ENCODE data around the gene NT5DC1. TPM values are rescaled to one million over a fixed set of nuclear protein-coding genes. Genes with fewer than 3 reads are reported as not detected.

NT5DC1 gene
- total and polyA plus RNA-seq, 10 donors = 7.4 to 47.5 (median 13.6) TPM

DNA sequence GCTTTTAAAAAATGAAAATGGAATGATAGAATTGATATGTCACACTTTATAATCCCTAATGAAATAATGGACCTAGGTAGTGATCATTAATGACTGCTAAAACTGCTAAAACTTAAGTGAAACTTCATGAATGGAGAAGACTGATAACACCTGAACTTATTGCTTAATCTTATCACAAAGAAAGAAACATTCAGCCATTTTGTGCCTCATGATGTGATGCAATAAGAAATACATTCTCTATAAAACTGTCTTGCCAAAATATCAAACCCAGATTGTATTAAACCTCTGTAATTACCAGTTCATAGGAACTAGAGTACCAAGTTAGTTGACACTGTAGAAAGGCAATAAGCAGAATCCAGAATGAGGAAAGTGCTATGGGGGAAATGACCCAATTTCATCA lies 79.7 kb downstream of the NT5DC1 start:
- Histone ChIP-seq H3K27ac (no peak overlapping the region), H3K4me3 (no peak overlapping the region), H3K27me3 (replicated peaks in 1 of 7) (no peaks in the 10 kb centered on the region), H3K9me3 (peaks cover 0 to 16% (median 8%) of the 10 kb centered on the region in 8 donors), H3K4me1 (no peaks in the 10 kb centered on the region), H3K36me3 (peaks cover 0 to 12% (median 0%) of the 10 kb centered on the region in 6 donors)
- intact Hi-C loops (cut with DNase I; ENCODE audit: low total_unique reads) = no loop called here
- no peak for TF ChIP-seq POLR2A (IDR thresholded peaks at IDR 0.05)
- TF ChIP-seq, protein P1, sequence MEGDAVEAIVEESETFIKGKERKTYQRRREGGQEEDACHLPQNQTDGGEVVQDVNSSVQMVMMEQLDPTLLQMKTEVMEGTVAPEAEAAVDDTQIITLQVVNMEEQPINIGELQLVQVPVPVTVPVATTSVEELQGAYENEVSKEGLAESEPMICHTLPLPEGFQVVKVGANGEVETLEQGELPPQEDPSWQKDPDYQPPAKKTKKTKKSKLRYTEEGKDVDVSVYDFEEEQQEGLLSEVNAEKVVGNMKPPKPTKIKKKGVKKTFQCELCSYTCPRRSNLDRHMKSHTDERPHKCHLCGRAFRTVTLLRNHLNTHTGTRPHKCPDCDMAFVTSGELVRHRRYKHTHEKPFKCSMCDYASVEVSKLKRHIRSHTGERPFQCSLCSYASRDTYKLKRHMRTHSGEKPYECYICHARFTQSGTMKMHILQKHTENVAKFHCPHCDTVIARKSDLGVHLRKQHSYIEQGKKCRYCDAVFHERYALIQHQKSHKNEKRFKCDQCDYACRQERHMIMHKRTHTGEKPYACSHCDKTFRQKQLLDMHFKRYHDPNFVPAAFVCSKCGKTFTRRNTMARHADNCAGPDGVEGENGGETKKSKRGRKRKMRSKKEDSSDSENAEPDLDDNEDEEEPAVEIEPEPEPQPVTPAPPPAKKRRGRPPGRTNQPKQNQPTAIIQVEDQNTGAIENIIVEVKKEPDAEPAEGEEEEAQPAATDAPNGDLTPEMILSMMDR (IDR thresholded peaks at IDR 0.05 in 8 of 11, conservative IDR thresholded peaks at IDR 0.05 in 3 of 11) = no peak
- no peak for TF ChIP-seq POLR2AphosphoS5 (IDR thresholded peaks at IDR 0.05)
- DNase-seq = no peak

DNA sequence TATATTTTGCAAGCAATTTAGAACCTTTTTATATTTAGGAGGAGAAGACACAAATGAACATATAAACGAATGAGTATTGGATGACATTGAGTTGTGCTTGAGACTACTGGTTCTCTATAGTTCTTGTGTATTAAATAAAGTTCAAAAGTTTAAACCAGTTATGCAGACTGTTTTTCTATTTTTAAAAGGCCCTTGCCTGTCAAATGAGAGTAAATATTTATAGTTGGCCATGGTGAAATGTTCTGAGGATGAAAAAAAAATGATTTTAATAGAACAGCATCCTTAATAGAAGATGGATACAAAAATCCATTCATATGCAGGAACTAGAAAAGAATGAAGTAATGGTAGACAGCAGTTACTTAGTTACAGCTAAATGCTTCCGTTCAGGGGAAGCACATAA lies 88.8 kb downstream of the NT5DC1 start:
- Histone ChIP-seq H3K27ac (no peak overlapping the region), H3K4me3 (no peak overlapping the region), H3K36me3 (no peaks in the 10 kb centered on the region), H3K9me3 (no peaks in the 10 kb centered on the region), H3K27me3 (replicated peaks in 1 of 7) (no peaks in the 10 kb centered on the region), H3K4me1 (no peaks in the 10 kb centered on the region)
- WGBS, 5 donors = 81 to 87% (median 83%) methylated on average over 2 of the region's 2 CpGs
- TF ChIP-seq, protein P1 (IDR thresholded peaks at IDR 0.05 in 8 of 11, conservative IDR thresholded peaks at IDR 0.05 in 3 of 11) = no peak
- intact Hi-C loops (cut with DNase I; ENCODE audit: low total_unique reads) = no loop called here
- no peak for DNase-seq

DNA sequence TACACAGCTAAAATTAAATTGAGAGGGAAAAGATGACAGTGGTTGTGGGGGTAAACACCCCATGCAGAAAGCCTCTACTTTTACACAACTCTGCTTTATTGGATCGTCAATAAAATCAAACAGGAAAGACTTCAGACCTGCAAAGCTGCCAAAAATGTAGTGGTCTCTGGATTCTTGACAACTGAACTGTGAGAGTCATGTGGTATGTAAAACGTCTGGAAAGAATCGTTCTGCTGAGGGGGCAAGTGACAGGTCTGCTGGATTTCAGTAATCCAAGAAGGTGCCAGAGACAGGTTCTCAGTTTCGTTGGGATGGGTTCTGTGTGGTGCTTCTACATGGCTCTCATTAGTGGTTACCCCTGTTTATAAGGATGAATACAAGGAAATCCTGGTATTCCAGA lies 89.9 kb downstream of the NT5DC1 start:
- intact Hi-C loops (cut with DNase I; ENCODE audit: low total_unique reads) = no loop called here
- no peak for DNase-seq
- H3K27me3 ChIP-seq (replicated peaks in 1 of 7) = no peaks in the 10 kb centered on the region

DNA sequence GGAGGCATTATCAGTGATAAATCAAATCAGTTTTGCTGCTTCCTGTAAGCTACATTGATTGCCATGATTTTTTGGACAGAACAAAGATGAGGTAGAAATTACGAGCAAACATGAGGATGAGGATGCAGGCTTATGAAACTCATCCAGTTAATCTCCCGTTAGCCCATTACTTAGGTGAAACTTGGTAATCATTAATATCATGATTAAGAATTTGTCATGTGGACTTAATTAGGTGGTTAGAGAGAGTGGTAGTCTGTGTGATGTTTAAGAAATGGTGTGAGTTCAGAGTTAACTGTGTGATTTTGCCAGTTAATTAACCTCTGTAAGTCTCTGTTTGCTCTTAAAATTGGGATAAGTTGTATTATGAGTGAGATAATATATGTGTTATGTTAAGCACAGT lies 91.2 kb downstream of the NT5DC1 start:
- Histone ChIP-seq H3K27me3 (replicated peaks in 1 of 7) (no peaks in the 10 kb centered on the region), H3K4me1 (no peaks in the 10 kb centered on the region), H3K9me3 (no peaks in the 10 kb centered on the region), H3K27ac (no peak overlapping the region), H3K36me3 (no peaks in the 10 kb centered on the region), H3K4me3 (no peak overlapping the region)
- no peak for TF ChIP-seq POLR2A (IDR thresholded peaks at IDR 0.05)
- no peak for TF ChIP-seq POLR2AphosphoS5 (IDR thresholded peaks at IDR 0.05)
- TF ChIP-seq, protein P1 (IDR thresholded peaks at IDR 0.05 in 8 of 11, conservative IDR thresholded peaks at IDR 0.05 in 3 of 11) = no peak
- DNase-seq = no peak
- intact Hi-C loops (cut with DNase I; ENCODE audit: low total_unique reads) = no loop called here
- WGBS, 5 donors = 96 to 99% (median 98%) methylated on average over 2 of the region's 2 CpGs

More for the DNA sequence above, 89.9 kb downstream of the NT5DC1 start:
- H3K9me3 ChIP-seq = no peaks in the 10 kb centered on the region
- no peak for TF ChIP-seq POLR2A (IDR thresholded peaks at IDR 0.05)
- TF ChIP-seq, protein P1 (IDR thresholded peaks at IDR 0.05 in 8 of 11, conservative IDR thresholded peaks at IDR 0.05 in 3 of 11) = no peak
- TF ChIP-seq POLR2AphosphoS5 (IDR thresholded peaks at IDR 0.05) = no peak
- H3K27ac ChIP-seq = no peak overlapping the region
- 58 to 81% (median 73%) methylated on average over 4 of the region's 4 CpGs for WGBS, 5 donors
- H3K4me3 ChIP-seq = no peak overlapping the region
- H3K36me3 ChIP-seq = no peaks in the 10 kb centered on the region
- no peaks in the 10 kb centered on the region for H3K4me1 ChIP-seq

Measured in spleen (tissue), 11 donors.